GM18867 (cell line): ENCODE measurements around the gene MAT2B.

Experiments used
- ATAC-seq: cut with Tn5 transposase; IDR thresholded peaks from one replicate; pipeline ENCODE4 v1.9.1; 2021; ENCODE audit warnings: mild to moderate bottlenecking, moderate library complexity; ENCODE audit not compliant: unreplicated experiment

The MAT2B gene

GRCh38 chr5:163548649-163549048 is 43.2 kb downstream of the MAT2B start:
- ATAC-seq: no peak

GRCh38 chr5:163551156-163551555 is 45.7 kb downstream of the MAT2B start:
- no peak for ATAC-seq

GRCh38 chr5:163552536-163552935 is 47.1 kb downstream of the MAT2B start:
- ATAC-seq: no peak

- no peak for ATAC-seq
Measured at GRCh38 chr5:163561339-163561738, 55.9 kb downstream of the MAT2B start.

- ATAC-seq: no peak
Measured at GRCh38 chr5:163562071-163562470, 56.7 kb downstream of the MAT2B start.

GRCh38 chr5:163563112-163563511 is 57.7 kb downstream of the MAT2B start:
- ATAC-seq: no peak

GRCh38 chr5:163563880-163564279 is 58.5 kb downstream of the MAT2B start:
- no peak for ATAC-seq

GRCh38 chr5:163564321-163564938 is 59.0 kb downstream of the MAT2B start:
- ATAC-seq: peak; percentile 47

GRCh38 chr5:163565492-163565891 is 60.1 kb downstream of the MAT2B start:
- peak; percentile 4 for ATAC-seq

GRCh38 chr5:163565931-163566608 is 60.7 kb downstream of the MAT2B start:
- ATAC-seq: peak; percentile 78

GRCh38 chr5:163566678-163567077 is 61.3 kb downstream of the MAT2B start:
- no peak for ATAC-seq

GRCh38 chr5:163567811-163568210 is 62.4 kb downstream of the MAT2B start:
- ATAC-seq: no peak
